ENCODE results near the gene SNX24. TPM values are rescaled to one million over a fixed set of nuclear protein-coding genes. Genes with fewer than 3 reads are reported as not detected.

SNX24 gene
- total and polyA plus RNA-seq, 9 of the 15 experiments (the other 6 are each of a cell fraction or from before 2014, with no cell fraction given), result 5.3 to 10.1 (median 7.9) TPM

- Histone ChIP-seq H3K27ac (ENCODE audit: extremely low read depth, low read depth, low read length) (no peak overlapping the region), H3K79me2 (ENCODE audit: control insufficient read depth, insufficient read depth, low read length) (no peaks in the 10 kb centered on the region), H3K4me1 (replicated peaks in 1 of 2; ENCODE audit: control insufficient read depth in 2 of 2, insufficient read depth in 2 of 2, low read length in 2 of 2) (no peaks in the 10 kb centered on the region), H4K20me1 (replicated peaks; ENCODE audit: control insufficient read depth, insufficient read depth, low read length) (no peaks in the 10 kb centered on the region), H3K9me1 (ENCODE audit: control insufficient read depth, insufficient read depth, low read length) (no peaks in the 10 kb centered on the region), H3K4me3 (no peak overlapping the region), H3K36me3 (ENCODE audit: control insufficient read depth, insufficient read depth, low read length) (no peaks in the 10 kb centered on the region), H3K27me3 (ENCODE audit: control insufficient read depth in 2 of 2, insufficient read depth in 2 of 2, low read length in 2 of 2) (peaks cover 0 to 5% of the 10 kb centered on the region in 2 experiments; a peak in 2 of 5 replicates), H2AFZ (ENCODE audit: low read depth, low read length) (no peak overlapping the region), H3K4me2 (ENCODE audit: insufficient read depth, low read length) (no peak overlapping the region), H3K9me3 (replicated peaks; ENCODE audit: control insufficient read depth, insufficient read depth, low read depth, low read length) (no peaks in the 10 kb centered on the region), H3K9ac (ENCODE audit: insufficient read depth in 1 of 2, low read depth in 2 of 2, low read length in 2 of 2) (no peak overlapping the region)
- POLR2A ChIA-PET, result no interaction called here
- DNase-seq (ENCODE audit: extremely low read depth in 1 of 4, low spot score in 3 of 4), result no peak
- in situ Hi-C loops (cut with MboI), result no loop called here
- no peak for FAIRE-seq
- WGBS (ENCODE audit: insufficient coverage, low coverage, missing lambda C conversion rate), result 25% methylated on average over 6 of the region's 6 CpGs
- CTCF ChIA-PET (ENCODE audit: low intra/inter-chr PET ratio), result no interaction called here
- BruUV-seq (replicated peaks), result no TSS peak
- ATAC-seq, result no peak
- intact Hi-C loops (cut with micrococcal nuclease), result no loop called here
- TF ChIP-seq MTA1 (IDR thresholded peaks at IDR 0.05; ENCODE audit: borderline replicate concordance) (no peak), CGGBP1 (CRISPR knock-in tag; IDR thresholded peaks at IDR 0.05) (no peak), ZBTB12 (CRISPR knock-in tag; IDR thresholded peaks at IDR 0.05) (no peak), ZNF785 (CRISPR knock-in tag; IDR thresholded peaks at IDR 0.05) (no peak), ZNF644 (tag; IDR thresholded peaks at IDR 0.05; ENCODE audit: low read depth) (no peak), LCOR (CRISPR knock-in tag; IDR thresholded peaks at IDR 0.05) (no peak), RNF2 (IDR thresholded peaks at IDR 0.05) (no peak), ARID4B (CRISPR knock-in tag; IDR thresholded peaks at IDR 0.05) (no peak), MNT (conservative IDR thresholded peaks at IDR 0.05) (no peak), TEAD4 (IDR thresholded peaks at IDR 0.05; ENCODE audit: low read length) (no peak), TEAD4 (CRISPR knock-in tag; IDR thresholded peaks at IDR 0.05; ENCODE audit: borderline replicate concordance) (no peak), MBD2 (IDR thresholded peaks at IDR 0.05; ENCODE audit: borderline replicate concordance, low read depth) (no peak), RNF219 (CRISPR knock-in tag; IDR thresholded peaks at IDR 0.05) (no peak), CTBP1 (IDR thresholded peaks at IDR 0.05; ENCODE audit: borderline replicate concordance) (no peak)
Measured at GRCh38 chr5:122908108-122908507, 62.7 kb downstream of the SNX24 start.
